Activated CD8-positive, alpha-beta memory T cell treated with anti-CD3 and anti-CD28 coated beads, Interleukin-2, amount 10 ng/mL, durations not matched to agents 7 days and 5 days (primary cell): Measurements from ENCODE around the gene WWOX. TPM values are rescaled to one million over a fixed set of nuclear protein-coding genes. Genes with fewer than 3 reads are reported as not detected.

ENCODE experiments used
- ATAC-seq: fragments of 150-1000 bp; cut with Tn5 transposase; one replicate; pipeline ENCODE4 v1.10.0; 2021; ENCODE audit warnings: moderate library complexity
- CTCF ChIA-PET: fragments of 350-600 bp; sonication (Branson Sonifier 250); formaldehyde crosslinking; loops from one replicate; lab custom pipeline; 2021; ENCODE audit warnings: antibody characterized with exemption; lab: Charles Lee
- DNase-seq: peaks from one replicate; pipeline ENCODE4 v3.0.0-alpha.2; 2020
- H3K27ac Mint-ChIP-seq: one replicate; pipeline ENCODE4 v1.8.0; 2021; ENCODE audit warnings: mild to moderate bottlenecking, mixed read lengths
- H3K27me3 Mint-ChIP-seq: one replicate; pipeline ENCODE4 v1.8.0; 2021; ENCODE audit warnings: mixed read lengths
- H3K36me3 Mint-ChIP-seq: one replicate; pipeline ENCODE4 v1.8.0; 2021; ENCODE audit warnings: mild to moderate bottlenecking, mixed read lengths
- H3K4me1 Mint-ChIP-seq: one replicate; pipeline ENCODE4 v1.8.0; 2021; ENCODE audit warnings: mixed read lengths
- H3K4me3 Mint-ChIP-seq: one replicate; pipeline ENCODE4 v1.8.0; 2021; ENCODE audit warnings: mild to moderate bottlenecking, moderate library complexity, mixed read lengths
- H3K9me3 Mint-ChIP-seq: one replicate; pipeline ENCODE4 v1.8.0; 2022; ENCODE audit warnings: low read depth, mixed read lengths
- total RNA-seq, 2 experiments: library from RNA; stranded (reverse); gene quantifications; one replicate each; pipeline ENCODE4 v1.2.3, GENCODE V29; 2021

Gene WWOX
- total RNA-seq, 2 experiments from 2014 or later, result 25.2 to 38.8 TPM

GRCh38 chr16:78134944-78135619, 35.6 kb downstream of the WWOX start:
- peaks cover 20% of the 10 kb centered on the region for H3K4me1 Mint-ChIP-seq
- DNase-seq, result no peak
- CTCF ChIA-PET, result interaction anchor here (1.6 to 2.0 kb wide), 2 partner anchors 19 to 35 kb away, joined by 3 to 5 read pairs; partner anchors contain the start of gene WWOX

GRCh38 chr16:78137179-78137578, 37.7 kb downstream of the WWOX start:
- ATAC-seq, result no peak
- Mint-ChIP-seq H3K36me3 (peaks cover 22% of the 10 kb centered on the region), H3K27me3 (no peaks in the 10 kb centered on the region), H3K4me1 (peaks cover 20% of the 10 kb centered on the region), H3K4me3 (no peak overlapping the region), H3K27ac (no peak overlapping the region), H3K9me3 (peaks cover 2% of the 10 kb centered on the region)
- no peak for DNase-seq
- CTCF ChIA-PET, result interaction anchor here (1.1 kb wide), 1 partner anchor 9 kb away, joined by 4 read pairs; no protein-coding TSS in a partner anchor

More at GRCh38 chr16:78134944-78135619, 35.6 kb downstream of the WWOX start:
- H3K27ac Mint-ChIP-seq, result peak overlapping the region; percentile 57
- peak; percentile 78 for ATAC-seq
- no peak overlapping the region for H3K4me3 Mint-ChIP-seq
- peaks cover 27% of the 10 kb centered on the region for H3K36me3 Mint-ChIP-seq
- no peaks in the 10 kb centered on the region for H3K27me3 Mint-ChIP-seq
- H3K9me3 Mint-ChIP-seq, result peaks cover 2% of the 10 kb centered on the region

- no peaks in the 10 kb centered on the region for H3K27me3 Mint-ChIP-seq
- DNase-seq, result no peak
- no peak overlapping the region for H3K4me3 Mint-ChIP-seq
- H3K27ac Mint-ChIP-seq, result no peak overlapping the region
- H3K36me3 Mint-ChIP-seq, result peaks cover 16% of the 10 kb centered on the region
- no peak for ATAC-seq
- peaks cover 2% of the 10 kb centered on the region for H3K9me3 Mint-ChIP-seq
- H3K4me1 Mint-ChIP-seq, result peaks cover 20% of the 10 kb centered on the region
- CTCF ChIA-PET, result interaction anchor here (1.3 kb wide), 1 partner anchor 16 kb away, joined by 3 read pairs; no protein-coding TSS in a partner anchor
These were observed 38.5 kb downstream of the WWOX start for GRCh38 chr16:78137782-78138616.

DNA sequence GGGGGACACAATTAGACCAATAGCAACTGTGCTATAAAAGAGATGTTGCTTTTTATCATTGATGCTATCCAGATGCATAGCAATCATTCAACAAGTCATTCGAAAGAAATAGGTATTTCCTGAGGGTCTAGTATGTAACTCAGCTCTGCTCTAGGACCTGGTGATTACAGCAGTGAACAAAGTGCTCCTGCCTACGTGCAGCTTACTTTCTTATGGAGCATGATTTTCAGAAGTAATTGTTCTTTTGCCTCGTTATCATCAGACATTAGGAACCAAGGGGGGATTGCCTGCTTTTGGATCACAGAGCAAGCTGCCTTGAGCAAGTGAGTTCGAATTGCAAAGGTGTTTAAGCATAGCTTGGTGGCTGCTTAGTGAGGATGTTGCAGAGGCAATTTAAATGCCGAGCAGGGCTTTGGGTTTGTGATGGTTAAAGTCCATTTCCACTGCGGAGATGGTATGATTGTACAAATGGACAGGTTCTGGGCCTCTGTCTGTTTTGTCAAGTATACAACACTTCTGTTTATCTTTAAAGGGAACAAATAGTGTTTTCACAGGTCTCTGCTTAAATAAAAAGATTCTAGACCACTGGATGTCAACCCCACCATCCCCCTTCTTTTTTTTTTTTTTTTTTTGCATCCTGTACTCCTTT, 41.5 kb downstream of the WWOX start:
- Mint-ChIP-seq H3K36me3 (peaks cover 12% of the 10 kb centered on the region), H3K27me3 (no peaks in the 10 kb centered on the region), H3K4me1 (peaks cover 5% of the 10 kb centered on the region), H3K9me3 (peaks cover 2% of the 10 kb centered on the region), H3K27ac (no peak overlapping the region), H3K4me3 (no peak overlapping the region)
- no peak for DNase-seq
- CTCF ChIA-PET, result interaction anchor here (0.6 kb wide), 1 partner anchor 93 kb away, joined by 3 read pairs; no protein-coding TSS in a partner anchor
- ATAC-seq, result no peak

GRCh38 chr16:78142788-78143187, 43.3 kb downstream of the WWOX start:
- CTCF ChIA-PET, result no interaction called here
- Mint-ChIP-seq H3K36me3 (peaks cover 10% of the 10 kb centered on the region), H3K9me3 (peaks cover 2% of the 10 kb centered on the region), H3K4me1 (no peaks in the 10 kb centered on the region), H3K27me3 (no peaks in the 10 kb centered on the region), H3K27ac (no peak overlapping the region), H3K4me3 (no peak overlapping the region)
- ATAC-seq (no peak), DNase-seq (no peak)

DNA sequence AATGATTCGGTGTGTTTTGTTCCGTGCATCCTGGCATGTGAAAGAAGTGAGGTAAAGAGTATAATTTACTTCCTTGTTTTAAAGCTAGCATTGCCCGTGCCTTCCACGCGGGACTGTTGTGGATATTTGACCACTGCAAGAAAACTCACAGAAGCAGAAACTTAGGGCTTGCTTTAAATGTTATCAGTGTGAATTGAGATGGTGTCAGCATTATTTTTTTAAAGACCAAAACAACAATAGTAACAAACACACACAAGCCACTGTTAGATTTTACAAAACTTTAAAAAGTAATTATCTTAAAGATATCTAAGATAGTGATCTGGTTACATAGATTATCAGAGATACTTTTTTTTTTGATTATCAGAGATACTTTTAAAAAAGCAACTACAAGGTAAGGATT, 47.4 kb downstream of the WWOX start:
- H3K27ac Mint-ChIP-seq, result no peak overlapping the region
- no peaks in the 10 kb centered on the region for H3K4me1 Mint-ChIP-seq
- no peaks in the 10 kb centered on the region for H3K27me3 Mint-ChIP-seq
- CTCF ChIA-PET, result interaction anchor here (0.9 kb wide), 1 partner anchor 10 kb away, joined by 4 read pairs; no protein-coding TSS in a partner anchor
- no peak overlapping the region for H3K4me3 Mint-ChIP-seq
- no peak for ATAC-seq
- H3K9me3 Mint-ChIP-seq, result no peaks in the 10 kb centered on the region
- DNase-seq, result no peak
- peaks cover 1% of the 10 kb centered on the region for H3K36me3 Mint-ChIP-seq

- Mint-ChIP-seq H3K4me1 (no peaks in the 10 kb centered on the region), H3K27me3 (no peaks in the 10 kb centered on the region), H3K4me3 (no peak overlapping the region), H3K9me3 (no peaks in the 10 kb centered on the region), H3K36me3 (peaks cover 1% of the 10 kb centered on the region), H3K27ac (no peak overlapping the region)
- DNase-seq, result no peak
- CTCF ChIA-PET, result no interaction called here
- no peak for ATAC-seq
These were observed 48.5 kb downstream of the WWOX start for GRCh38 chr16:78147911-78148401.

DNA sequence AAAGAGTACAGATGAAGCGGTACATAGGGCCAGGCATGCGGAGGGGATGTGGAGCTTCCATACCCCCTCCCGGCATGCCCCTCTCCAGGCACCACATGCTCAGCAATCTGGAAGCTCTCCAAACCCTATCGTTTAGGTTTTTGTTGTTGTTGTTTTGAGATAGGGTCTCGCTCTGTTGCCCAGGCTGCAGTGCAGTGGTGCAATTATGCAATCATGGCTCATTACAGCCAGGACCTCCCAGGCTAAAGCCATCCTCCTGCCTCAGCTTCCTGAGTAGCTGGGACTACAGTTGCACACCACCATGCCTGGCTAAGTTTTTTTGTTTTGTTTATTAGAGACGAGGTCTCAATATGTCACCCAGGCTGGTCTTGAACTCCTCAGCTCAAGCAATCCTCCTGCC, 50.8 kb downstream of the WWOX start:
- Mint-ChIP-seq H3K9me3 (no peaks in the 10 kb centered on the region), H3K27me3 (no peaks in the 10 kb centered on the region), H3K36me3 (no peaks in the 10 kb centered on the region), H3K4me1 (peaks cover 9% of the 10 kb centered on the region), H3K4me3 (no peak overlapping the region), H3K27ac (no peak overlapping the region)
- CTCF ChIA-PET, result no interaction called here
- ATAC-seq, result no peak
- DNase-seq, result no peak

DNA sequence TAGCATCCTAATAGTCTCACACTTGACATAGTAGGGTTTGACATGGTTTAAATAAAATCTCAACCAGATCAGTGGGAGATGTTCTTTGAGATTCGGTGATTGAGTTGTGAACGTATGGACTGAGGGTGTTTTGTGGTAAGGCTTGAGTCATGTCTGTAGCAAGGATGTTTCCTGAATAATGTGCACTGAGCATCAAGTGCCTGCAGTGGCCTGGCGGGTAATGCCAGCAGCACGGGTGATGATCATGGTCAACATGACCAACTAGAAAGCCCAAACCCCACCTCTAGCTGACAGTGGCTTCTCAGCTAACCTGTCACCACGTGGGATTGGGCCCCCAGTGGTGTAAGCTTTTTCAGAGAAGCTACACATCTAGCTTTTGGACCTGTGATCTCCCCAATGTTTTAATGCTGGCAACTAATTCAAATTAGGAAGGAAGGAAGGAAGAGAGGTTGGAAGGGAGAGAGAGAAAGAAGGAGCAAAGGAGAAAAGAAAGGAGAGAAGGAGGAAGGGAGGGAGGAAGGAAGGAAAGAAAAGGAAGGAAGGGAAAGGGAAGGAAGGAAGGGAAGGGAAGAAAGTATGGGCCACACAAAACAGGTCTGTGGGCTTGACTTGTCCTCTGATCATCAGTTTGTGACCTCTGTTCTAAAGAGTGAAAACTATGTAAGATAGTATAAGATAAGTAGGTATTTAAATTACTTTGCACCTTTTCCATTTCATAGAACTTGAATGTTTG, 55.4 kb downstream of the WWOX start:
- CTCF ChIA-PET, result interaction anchor here (1.5 kb wide), 1 partner anchor 19 kb away, joined by 5 read pairs; no protein-coding TSS in a partner anchor
- peak overlapping the region; percentile 29 for H3K27ac Mint-ChIP-seq
- peak; percentile 74 for ATAC-seq

GRCh38 chr16:78155791-78156345, 56.4 kb downstream of the WWOX start:
- CTCF ChIA-PET, result no interaction called here
- Mint-ChIP-seq H3K4me3 (no peak overlapping the region), H3K27me3 (no peaks in the 10 kb centered on the region), H3K9me3 (peaks cover 4% of the 10 kb centered on the region), H3K36me3 (peaks cover 8% of the 10 kb centered on the region), H3K27ac (no peak overlapping the region), H3K4me1 (peaks cover 9% of the 10 kb centered on the region)
- DNase-seq (no peak), ATAC-seq (no peak)

More for the DNA sequence above, 55.4 kb downstream of the WWOX start:
- H3K36me3 Mint-ChIP-seq, result peaks cover 7% of the 10 kb centered on the region
- H3K9me3 Mint-ChIP-seq, result peaks cover 4% of the 10 kb centered on the region
- peak; percentile 54 for DNase-seq
- H3K27me3 Mint-ChIP-seq, result no peaks in the 10 kb centered on the region
- H3K4me1 Mint-ChIP-seq, result peaks cover 9% of the 10 kb centered on the region
- H3K4me3 Mint-ChIP-seq, result no peak overlapping the region

- ATAC-seq, result no peak
- Mint-ChIP-seq H3K27me3 (no peaks in the 10 kb centered on the region), H3K36me3 (peaks cover 17% of the 10 kb centered on the region)
These were observed 61.7 kb downstream of the WWOX start for GRCh38 chr16:78161023-78161729.

More at GRCh38 chr16:78161023-78161729, 61.7 kb downstream of the WWOX start:
- Mint-ChIP-seq H3K4me3 (no peak overlapping the region), H3K9me3 (peaks cover 6% of the 10 kb centered on the region), H3K27ac (no peak overlapping the region), H3K4me1 (no peaks in the 10 kb centered on the region)
- DNase-seq, result no peak
- CTCF ChIA-PET, result no interaction called here
